OCI-LY1 (cell line): Measurements from ENCODE around the gene GRM7.

Source experiments
- CTCF ChIP-seq: fragments of 200-600 bp; sonication (generic), shearing (Covaris generic); IDR thresholded peaks from 2 replicates; pipeline ENCODE4 v1.5.1; 2017; ENCODE audit warnings: mild to moderate bottlenecking, antibody characterized with exemption, low read length, moderate library complexity, mixed read lengths
- EZH2 ChIP-seq: fragments of 200-600 bp; sonication (generic), shearing (Covaris generic); IDR thresholded peaks from 2 replicates; pipeline ENCODE4 v1.8.0; 2017; ENCODE audit warnings: borderline replicate concordance, mixed run types, mild to moderate bottlenecking, antibody characterized with exemption, low read length, moderate library complexity, mixed read lengths

DNA sequence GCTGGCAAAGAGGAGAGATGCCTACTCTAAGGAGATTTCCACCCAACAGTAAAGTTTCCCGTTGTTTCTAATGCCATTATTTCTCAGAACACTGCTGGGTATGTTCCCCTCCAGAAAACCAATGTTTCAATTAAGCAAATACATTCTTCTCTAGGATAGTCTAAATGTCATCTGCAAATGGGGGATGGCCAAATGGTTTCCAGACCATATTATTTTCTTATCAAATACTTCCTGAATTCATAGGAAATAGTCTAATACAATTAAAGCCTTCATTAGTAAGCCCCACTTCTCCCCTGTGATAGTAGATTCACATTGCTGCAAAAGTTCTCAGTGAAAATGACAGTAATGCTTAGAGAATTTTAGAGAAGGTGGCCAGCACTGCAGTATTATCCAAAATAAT, 716.6 kb downstream of the GRM7 start:
- TF ChIP-seq CTCF, result no peak
- no peak for TF ChIP-seq EZH2
